DOHH2 (cell line): ENCODE data around the gene CLASP2.

ENCODE experiments used
- EZH2phosphoT487 ChIP-seq: fragments of 200-600 bp; sonication (generic); IDR thresholded peaks from 2 replicates; pipeline ENCODE4 v1.6.1; 2017; ENCODE audit warnings: borderline replicate concordance, mild to moderate bottlenecking, antibody characterized with exemption, low read length, moderate library complexity, mixed read lengths
- TF ChIP-seq, protein P1 (sequence below): fragments of 200-600 bp; sonication (generic); IDR thresholded peaks from one replicate; pipeline ENCODE4 v1.5.1; 2014; ENCODE audit warnings: antibody characterized with exemption, mild to moderate bottlenecking, low read depth, low read length; ENCODE audit not compliant: poor library complexity, severe bottlenecking

DNA sequence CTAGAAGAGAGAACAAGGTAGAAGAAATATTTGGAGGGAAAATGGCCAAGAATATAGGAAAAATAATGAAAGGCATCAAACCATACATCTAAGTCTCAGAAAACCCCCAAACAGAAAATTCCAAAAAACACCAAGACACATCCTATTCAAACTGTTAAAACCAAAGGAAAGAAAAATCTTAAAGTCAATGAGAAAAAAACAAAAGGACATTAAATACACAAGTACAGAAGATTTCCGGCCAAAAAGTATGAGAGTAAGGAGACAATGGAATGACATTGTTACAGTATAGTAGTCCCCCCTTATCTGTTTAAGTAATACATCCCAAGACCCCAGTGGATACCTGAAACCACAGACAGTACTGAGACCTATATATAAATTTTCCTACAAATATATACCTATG lies 18.8 kb downstream of the CLASP2 start:
- TF ChIP-seq, protein P1, sequence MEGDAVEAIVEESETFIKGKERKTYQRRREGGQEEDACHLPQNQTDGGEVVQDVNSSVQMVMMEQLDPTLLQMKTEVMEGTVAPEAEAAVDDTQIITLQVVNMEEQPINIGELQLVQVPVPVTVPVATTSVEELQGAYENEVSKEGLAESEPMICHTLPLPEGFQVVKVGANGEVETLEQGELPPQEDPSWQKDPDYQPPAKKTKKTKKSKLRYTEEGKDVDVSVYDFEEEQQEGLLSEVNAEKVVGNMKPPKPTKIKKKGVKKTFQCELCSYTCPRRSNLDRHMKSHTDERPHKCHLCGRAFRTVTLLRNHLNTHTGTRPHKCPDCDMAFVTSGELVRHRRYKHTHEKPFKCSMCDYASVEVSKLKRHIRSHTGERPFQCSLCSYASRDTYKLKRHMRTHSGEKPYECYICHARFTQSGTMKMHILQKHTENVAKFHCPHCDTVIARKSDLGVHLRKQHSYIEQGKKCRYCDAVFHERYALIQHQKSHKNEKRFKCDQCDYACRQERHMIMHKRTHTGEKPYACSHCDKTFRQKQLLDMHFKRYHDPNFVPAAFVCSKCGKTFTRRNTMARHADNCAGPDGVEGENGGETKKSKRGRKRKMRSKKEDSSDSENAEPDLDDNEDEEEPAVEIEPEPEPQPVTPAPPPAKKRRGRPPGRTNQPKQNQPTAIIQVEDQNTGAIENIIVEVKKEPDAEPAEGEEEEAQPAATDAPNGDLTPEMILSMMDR = no peak
- no peak for TF ChIP-seq EZH2phosphoT487
